Smooth muscle cell of the brain vasculature (primary cell): ENCODE data around the gene H2AZ1.
A peak's percentile ranks its signal among the peaks of the same experiment; 100 is the strongest.
"Not testable (repeated sequence)": the region's sequence is repeated elsewhere in the genome, so short reads cannot be mapped to it uniquely, and the experiment has no call there.

Experiments
- DNase-seq: peaks from one replicate; pipeline ENCODE4 v3.0.0-alpha.2; 2012; ENCODE audit warnings: low read depth, low spot score

Gene H2AZ1

GRCh38 chr4:99949999-99950912 lies at the start of gene H2AZ1:
H2AZ1 (minus strand) TSS chr4:99950275; CDS start chr4:99950170, 105 bp downstream.
- peak; percentile 98 for DNase-seq

GRCh38 chr4:99998062-99998867 lies 48.2 kb upstream of the H2AZ1 start:
- DNase-seq = peak; percentile 21

- DNase-seq = no peak
These were observed 41.7 kb upstream of the H2AZ1 start for GRCh38 chr4:99991741-99992140.

- no peak for DNase-seq
These were observed 37.6 kb upstream of the H2AZ1 start for GRCh38 chr4:99987681-99988080.

- DNase-seq = no peak
These were observed 36.7 kb upstream of the H2AZ1 start for GRCh38 chr4:99986792-99987191.

- DNase-seq = no peak
These were observed 33.3 kb upstream of the H2AZ1 start for GRCh38 chr4:99983289-99983943.

- no peak for DNase-seq
These were observed 29.8 kb upstream of the H2AZ1 start for GRCh38 chr4:99979872-99980271.

- DNase-seq = no peak
These were observed 21.5 kb upstream of the H2AZ1 start for GRCh38 chr4:99971453-99972111.

GRCh38 chr4:99968330-99968729 lies 18.3 kb upstream of the H2AZ1 start:
- no peak for DNase-seq

GRCh38 chr4:99966692-99967091 lies 16.6 kb upstream of the H2AZ1 start:
- DNase-seq = no peak

GRCh38 chr4:99965674-99966350 lies 15.7 kb upstream of the H2AZ1 start:
- DNase-seq = no peak

GRCh38 chr4:99965173-99965572 lies 15.1 kb upstream of the H2AZ1 start:
- no peak for DNase-seq

- no peak for DNase-seq
These were observed 11.6 kb upstream of the H2AZ1 start for GRCh38 chr4:99961711-99962110.

- DNase-seq = no peak
These were observed 10.6 kb upstream of the H2AZ1 start for GRCh38 chr4:99960648-99961047.

GRCh38 chr4:99958207-99958606 lies 8.1 kb upstream of the H2AZ1 start:
- DNase-seq = not testable (repeated sequence)

- no peak for DNase-seq
These were observed 809 bp upstream of the H2AZ1 start for GRCh38 chr4:99950913-99951254.

- DNase-seq = peak; percentile 90
These were observed 759 bp downstream of the H2AZ1 start for GRCh38 chr4:99949034-99949998.

GRCh38 chr4:99947608-99948007 lies 2.5 kb downstream of the H2AZ1 start:
- no peak for DNase-seq

- DNase-seq = no peak
These were observed 2.9 kb downstream of the H2AZ1 start for GRCh38 chr4:99947190-99947578.
